Mesendoderm (in vitro differentiated cells): Measurements from ENCODE around the gene NDUFS1.
"Not testable (repeated sequence)": the region's sequence is repeated elsewhere in the genome, so short reads cannot be mapped to it uniquely, and the experiment has no call there.

Experiments used
- DNase-seq: peaks from one replicate; pipeline ENCODE4 v3.0.0; 2013
- H2AK5ac ChIP-seq: 2 replicates; pipeline ENCODE4 v1.6.1; 2013; ENCODE audit warnings: low read length, inconsistent platforms
- H2BK120ac ChIP-seq: 2 replicates; pipeline ENCODE4 v1.6.1; 2013; ENCODE audit warnings: low read depth, mild to moderate bottlenecking, low read length, moderate library complexity, mixed read lengths
- H2BK15ac ChIP-seq: replicated peaks from 2 replicates; pipeline ENCODE4 v1.6.1; 2013; ENCODE audit warnings: low read depth, mild to moderate bottlenecking, moderate library complexity
- H2BK5ac ChIP-seq: 2 replicates; pipeline ENCODE4 v1.6.1; 2013; ENCODE audit warnings: low read length, inconsistent platforms
- H3K18ac ChIP-seq: 2 replicates; pipeline ENCODE4 v1.6.1; 2013; ENCODE audit warnings: mild to moderate bottlenecking, low read length, mixed read lengths
- H3K23ac ChIP-seq: one replicate; pipeline ENCODE4 v1.6.1; 2013; ENCODE audit warnings: low read length
- H3K27ac ChIP-seq: 2 replicates; pipeline ENCODE4 v1.5.1; 2013; ENCODE audit warnings: low read depth, mild to moderate bottlenecking, inconsistent platforms, low read length, moderate library complexity
- H3K27me3 ChIP-seq: 2 replicates; pipeline ENCODE4 v1.6.1; 2013; ENCODE audit warnings: low read length, control low read depth, mild to moderate bottlenecking, inconsistent platforms; ENCODE audit not compliant: insufficient read depth, poor library complexity
- H3K36me3 ChIP-seq: 2 replicates; pipeline ENCODE4 v1.6.1; 2013; ENCODE audit warnings: low read length, inconsistent platforms; ENCODE audit not compliant: control insufficient read depth, insufficient read depth
- H3K4ac ChIP-seq: one replicate; pipeline ENCODE4 v1.6.1; 2013; ENCODE audit warnings: low read depth, mild to moderate bottlenecking, low read length, moderate library complexity
- H3K4me1 ChIP-seq: 2 replicates; pipeline ENCODE4 v1.6.1; 2013; ENCODE audit warnings: low read depth, low read length, inconsistent platforms; ENCODE audit not compliant: control insufficient read depth
- H3K4me2 ChIP-seq: 2 replicates; pipeline ENCODE4 v1.6.1; 2013; ENCODE audit warnings: low read length
- H3K4me3 ChIP-seq: 2 replicates; pipeline ENCODE4 v1.5.1; 2013; ENCODE audit warnings: mild to moderate bottlenecking, low read length
- H3K56ac ChIP-seq: one replicate; pipeline ENCODE4 v1.6.1; 2013; ENCODE audit warnings: low read length
- H3K79me1 ChIP-seq: 2 replicates; pipeline ENCODE4 v1.6.1; 2013; ENCODE audit warnings: low read length, inconsistent platforms
- H3K79me2 ChIP-seq: 2 replicates; pipeline ENCODE4 v1.6.1; 2013; ENCODE audit warnings: mild to moderate bottlenecking, low read length; ENCODE audit not compliant: control insufficient read depth, insufficient read depth
- H3K9ac ChIP-seq: 2 replicates; pipeline ENCODE4 v1.6.1; 2013; ENCODE audit warnings: low read length, inconsistent platforms
- H4K5ac ChIP-seq: one replicate; pipeline ENCODE4 v1.6.1; 2013; ENCODE audit warnings: low read length
- H4K8ac ChIP-seq: one replicate; pipeline ENCODE4 v1.6.1; 2013; ENCODE audit warnings: low read depth, mild to moderate bottlenecking, control low read depth, low read length, moderate library complexity
- WGBS: extraction: QIAGEN DNeasy Blood & Tissue Kit; methylation state at CpG from one replicate; pipeline ENCODE4 v1.1.7; 2013; ENCODE audit warnings: low lambda C conversion rate, missing lambda C conversion rate; ENCODE audit not compliant: insufficient coverage; ENCODE audit errors: extremely low coverage; 5-methylcytosine and 5-hydroxymethylcytosine counted together

NDUFS1 gene

DNA sequence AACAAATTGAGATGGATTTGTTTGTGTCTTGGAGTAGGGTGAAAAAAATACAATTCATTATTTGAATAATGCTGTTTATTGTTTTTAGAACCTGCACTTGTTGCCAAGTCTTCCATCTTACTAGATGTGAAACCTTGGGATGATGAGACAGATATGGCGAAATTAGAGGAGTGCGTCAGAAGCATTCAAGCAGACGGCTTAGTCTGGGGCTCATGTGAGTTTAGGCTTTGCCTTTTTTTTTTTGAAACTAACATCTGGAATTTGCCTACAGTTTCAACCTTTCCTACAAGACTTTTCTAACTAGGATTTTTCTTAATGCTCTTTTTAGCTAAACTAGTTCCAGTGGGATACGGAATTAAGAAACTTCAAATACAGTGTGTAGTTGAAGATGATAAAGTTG is 3.2 kb upstream of the NDUFS1 start:
- not testable (repeated sequence) for H3K4me1 ChIP-seq, H3K9ac ChIP-seq, H3K27me3 ChIP-seq, H4K5ac ChIP-seq, H4K8ac ChIP-seq, H3K4me3 ChIP-seq, H3K56ac ChIP-seq, H3K79me1 ChIP-seq, DNase-seq, H3K23ac ChIP-seq, H2BK5ac ChIP-seq, H3K4ac ChIP-seq, H2BK15ac ChIP-seq, H3K18ac ChIP-seq, H2BK120ac ChIP-seq, H3K4me2 ChIP-seq, H3K36me3 ChIP-seq, H3K27ac ChIP-seq, H2AK5ac ChIP-seq
- WGBS, result no CpG with 5 or more reads among the region's 4 CpGs
- peaks cover 34% of the 10 kb centered on the region for H3K79me2 ChIP-seq

DNA sequence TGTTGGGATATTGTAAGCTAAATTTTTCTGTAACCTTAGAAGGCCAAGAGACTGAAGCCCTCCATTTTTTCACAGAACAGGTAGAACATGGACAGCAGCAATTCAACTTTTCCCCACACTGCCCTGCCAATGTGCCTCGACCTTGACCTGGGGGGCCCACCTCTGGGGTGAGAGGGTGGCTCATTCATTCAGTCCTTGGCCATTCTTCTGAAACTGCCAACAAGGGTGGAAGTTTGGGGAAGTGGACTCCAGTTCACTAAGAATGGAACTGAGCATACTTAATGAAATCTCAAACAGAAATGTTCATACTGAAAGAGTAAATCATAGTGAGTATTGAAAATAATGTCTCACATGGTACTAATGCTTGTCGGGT is 1.5 kb upstream of the NDUFS1 start:
- H3K18ac ChIP-seq, result no peak overlapping the region
- H3K4me1 ChIP-seq, result peaks cover 3% of the 10 kb centered on the region
- H2AK5ac ChIP-seq, result no peak overlapping the region
- peaks cover 9% of the 10 kb centered on the region for H3K36me3 ChIP-seq
- H2BK15ac ChIP-seq, result no peak overlapping the region
- peak overlapping the region; percentile 89 for H3K9ac ChIP-seq
- H3K79me2 ChIP-seq, result peaks cover 45% of the 10 kb centered on the region
- H3K79me1 ChIP-seq, result peaks cover 4% of the 10 kb centered on the region
- peak overlapping the region; percentile 62 for H3K4me2 ChIP-seq
- H3K27me3 ChIP-seq, result no peaks in the 10 kb centered on the region
- DNase-seq, result no peak
- H4K5ac ChIP-seq, result no peak overlapping the region
- H2BK5ac ChIP-seq, result no peak overlapping the region
- no peak overlapping the region for H3K27ac ChIP-seq
- H4K8ac ChIP-seq, result no peak overlapping the region
- peak overlapping the region; percentile 90 for H3K4me3 ChIP-seq
- H2BK120ac ChIP-seq, result no peak overlapping the region
- H3K4ac ChIP-seq, result no peak overlapping the region
- H3K56ac ChIP-seq, result peak overlapping the region; percentile 94
- WGBS, result no CpG with 5 or more reads among the region's 2 CpGs
- H3K23ac ChIP-seq, result no peak overlapping the region

DNA sequence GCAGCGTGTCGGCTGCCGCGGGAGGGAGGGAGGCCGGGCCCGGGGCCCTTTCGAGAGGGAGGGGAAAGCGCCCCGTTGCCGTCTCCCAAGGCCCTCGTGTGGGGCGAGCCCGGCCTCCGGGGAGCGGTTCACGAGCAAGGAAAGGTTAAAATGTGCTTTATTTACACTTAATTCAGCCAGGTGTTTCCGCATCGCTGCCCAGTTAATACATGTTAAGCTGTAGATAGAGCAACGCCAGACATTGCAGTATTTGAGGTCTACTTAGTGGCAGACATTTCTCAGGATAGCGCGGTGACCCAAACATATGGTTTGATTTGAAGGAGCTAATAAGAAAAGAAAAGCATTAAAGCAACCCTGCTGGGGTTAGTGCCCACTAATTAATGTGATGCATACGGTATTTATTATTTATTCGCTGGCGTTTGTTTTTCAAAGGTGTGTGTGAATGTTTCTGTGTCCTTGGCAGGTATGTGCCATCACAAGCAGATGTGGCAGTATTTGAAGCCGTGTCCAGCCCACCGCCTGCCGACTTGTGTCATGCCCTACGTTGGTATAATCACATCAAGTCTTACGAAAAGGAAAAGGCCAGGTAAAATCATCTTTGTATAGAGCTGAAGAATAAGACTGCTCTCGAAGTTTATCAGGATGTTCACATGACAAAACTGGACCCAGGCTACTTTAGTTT is 1.0 kb upstream of the NDUFS1 start:
- Histone ChIP-seq H3K56ac (peak overlapping the region; percentile 94), H3K4me2 (peak overlapping the region; percentile 62), H3K79me1 (peaks cover 4% of the 10 kb centered on the region), H3K36me3 (peaks cover 9% of the 10 kb centered on the region), H4K8ac (no peak overlapping the region), H3K9ac (peak overlapping the region; percentile 89), H2BK120ac (no peak overlapping the region), H3K18ac (peak overlapping the region; percentile 68), H3K27ac (peak overlapping the region; percentile 77), H3K4me3 (peak overlapping the region; percentile 90), H3K4me1 (peaks cover 3% of the 10 kb centered on the region), H2BK5ac (no peak overlapping the region), H4K5ac (no peak overlapping the region), H2BK15ac (no peak overlapping the region), H3K27me3 (no peaks in the 10 kb centered on the region), H3K79me2 (peaks cover 47% of the 10 kb centered on the region), H3K4ac (peak overlapping the region; percentile 95), H3K23ac (no peak overlapping the region), H2AK5ac (peak overlapping the region; percentile 68)
- DNase-seq, result no peak
- WGBS, result no CpG with 5 or more reads among the region's 30 CpGs

DNA sequence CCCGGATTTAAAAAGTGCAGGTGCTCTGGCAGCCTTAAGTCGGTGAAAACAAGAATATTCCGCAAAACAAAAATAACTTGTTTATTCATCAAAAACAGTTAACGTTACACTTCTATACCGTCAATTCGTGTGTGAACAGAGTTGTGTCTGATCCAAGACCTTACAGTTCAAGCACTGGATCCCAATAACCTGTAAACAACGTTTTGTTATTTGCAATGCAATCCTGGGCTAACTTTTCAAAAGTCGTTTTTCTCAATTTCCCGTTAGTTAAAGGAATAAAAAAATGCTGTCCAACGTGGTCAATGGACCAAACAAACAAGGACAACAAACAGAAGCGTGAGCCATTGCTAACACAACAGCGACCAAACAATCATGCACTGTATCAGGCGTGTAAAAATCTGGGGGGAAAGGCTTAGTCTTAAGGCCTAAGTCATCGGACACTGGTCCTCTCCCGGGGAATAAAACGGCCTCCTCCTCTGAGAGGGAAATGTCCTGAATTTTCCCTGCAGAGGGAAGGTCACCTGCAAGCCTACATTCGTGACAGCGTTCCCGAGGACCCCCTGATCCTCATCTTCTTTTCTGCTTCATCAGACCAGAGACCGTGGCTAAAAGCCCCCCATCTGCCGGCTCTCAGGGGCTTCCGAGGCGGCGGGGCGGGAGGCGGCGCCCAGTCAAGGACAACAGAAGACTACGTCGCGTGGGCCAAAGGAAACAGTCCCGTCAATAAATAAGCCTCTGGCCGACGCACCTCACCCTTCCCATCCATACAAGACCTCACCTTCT is 490 bp downstream of the NDUFS1 start:
- H3K27ac ChIP-seq, result peak overlapping the region; percentile 98
- H3K79me1 ChIP-seq, result peaks cover 4% of the 10 kb centered on the region
- H2BK120ac ChIP-seq, result no peak overlapping the region
- no peaks in the 10 kb centered on the region for H3K27me3 ChIP-seq
- H2BK15ac ChIP-seq, result no peak overlapping the region
- peak overlapping the region; percentile 97 for H3K18ac ChIP-seq
- peak; percentile 41 for DNase-seq
- no CpG with 5 or more reads among the region's 33 CpGs for WGBS
- H3K4me1 ChIP-seq, result peaks cover 3% of the 10 kb centered on the region
- H4K5ac ChIP-seq, result no peak overlapping the region
- peak overlapping the region; percentile 78 for H3K4ac ChIP-seq
- H3K56ac ChIP-seq, result peak overlapping the region; percentile 100
- peak overlapping the region; percentile 67 for H3K23ac ChIP-seq
- peak overlapping the region; percentile 100 for H3K4me3 ChIP-seq
- peak overlapping the region; percentile 100 for H3K9ac ChIP-seq
- H2AK5ac ChIP-seq, result peak overlapping the region; percentile 91
- peak overlapping the region; percentile 62 for H2BK5ac ChIP-seq
- H3K4me2 ChIP-seq, result peak overlapping the region; percentile 88
- H3K79me2 ChIP-seq, result peaks cover 53% of the 10 kb centered on the region
- peak overlapping the region; percentile 93 for H4K8ac ChIP-seq
- peaks cover 9% of the 10 kb centered on the region for H3K36me3 ChIP-seq

DNA sequence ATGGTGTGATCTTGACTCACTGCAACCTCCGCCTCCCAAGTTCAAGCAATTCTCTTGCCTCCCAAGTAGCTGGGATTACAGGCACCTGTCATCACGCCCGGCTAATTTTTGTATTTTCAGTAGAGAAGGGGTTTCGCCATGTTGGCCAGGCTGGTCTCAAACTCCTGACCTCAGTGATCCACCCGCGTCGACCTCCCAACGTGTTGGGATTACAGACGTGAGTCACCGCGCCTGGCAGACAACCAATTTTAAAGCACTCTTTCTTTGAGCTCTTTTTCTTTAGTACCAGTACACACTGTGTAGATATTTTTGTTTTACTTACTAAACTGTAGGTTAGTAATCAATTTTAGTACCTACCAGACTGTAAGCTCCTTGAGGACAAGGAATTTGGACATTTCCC is 2.2 kb downstream of the NDUFS1 start:
- not testable (repeated sequence) for H4K8ac ChIP-seq, H3K4me2 ChIP-seq, H3K27me3 ChIP-seq, H3K23ac ChIP-seq, H3K4me3 ChIP-seq, H3K36me3 ChIP-seq, H2BK5ac ChIP-seq, H3K18ac ChIP-seq, DNase-seq, H3K79me1 ChIP-seq, H2AK5ac ChIP-seq, H3K4me1 ChIP-seq, H2BK15ac ChIP-seq, H3K9ac ChIP-seq, H4K5ac ChIP-seq, H3K56ac ChIP-seq, H3K4ac ChIP-seq, H2BK120ac ChIP-seq, H3K27ac ChIP-seq
- no CpG with 5 or more reads among the region's 11 CpGs for WGBS
- peaks cover 55% of the 10 kb centered on the region for H3K79me2 ChIP-seq
